Measurements from ENCODE around the gene CDK15. TPM values are rescaled to one million over a fixed set of nuclear protein-coding genes. Genes with fewer than 3 reads are reported as not detected.
A peak's percentile ranks its signal among the peaks of the same experiment; 100 is the strongest.
"Not testable (repeated sequence)": the region's sequence is repeated elsewhere in the genome, so short reads cannot be mapped to it uniquely, and the experiment has no call there.

The CDK15 gene
- total RNA-seq, 1 experiment from 2014 or later = not detected

DNA sequence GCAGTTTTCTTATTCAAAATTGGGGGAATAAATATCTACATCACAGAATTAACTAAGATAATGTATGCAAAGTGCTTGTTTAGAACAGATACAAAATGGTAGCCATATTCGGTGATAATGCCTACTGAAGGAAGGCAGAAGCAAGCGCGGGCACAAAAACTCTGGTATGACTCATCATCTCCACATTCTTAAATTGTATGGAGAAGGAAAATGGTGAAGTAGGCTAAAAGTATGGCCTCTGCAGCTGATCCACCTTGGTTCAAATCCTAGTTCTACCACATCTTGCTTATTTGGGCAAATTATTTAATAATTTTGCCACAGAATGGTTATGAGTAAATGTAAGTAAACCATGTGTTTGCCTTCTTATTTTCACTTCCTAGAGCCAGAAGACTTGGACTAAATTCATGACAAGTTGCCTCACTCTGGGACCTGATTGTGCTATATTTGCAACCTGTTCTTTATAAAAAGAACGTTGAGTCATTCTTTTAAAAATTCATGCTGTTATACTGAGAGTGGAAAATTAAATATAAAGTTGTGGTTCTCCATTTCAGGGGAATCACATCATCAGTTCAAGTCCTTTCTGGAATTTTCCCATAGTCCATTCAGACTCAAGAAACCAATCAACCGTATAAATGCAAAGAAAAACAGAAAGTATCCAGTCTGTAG is 9.0 kb upstream of the CDK15 start:
- peaks cover 28% of the 10 kb centered on the region for H3K4me1 ChIP-seq (replicated peaks; ENCODE audit: insufficient read depth)
- no peaks in the 10 kb centered on the region for H3K9me2 ChIP-seq (ENCODE audit: insufficient read depth)
- no peaks in the 10 kb centered on the region for H3K9me3 ChIP-seq (ENCODE audit: insufficient read depth, low read depth)
- TF ChIP-seq EZH2 (IDR thresholded peaks at IDR 0.05; ENCODE audit: low read depth) = no peak
- TF ChIP-seq, protein P1, sequence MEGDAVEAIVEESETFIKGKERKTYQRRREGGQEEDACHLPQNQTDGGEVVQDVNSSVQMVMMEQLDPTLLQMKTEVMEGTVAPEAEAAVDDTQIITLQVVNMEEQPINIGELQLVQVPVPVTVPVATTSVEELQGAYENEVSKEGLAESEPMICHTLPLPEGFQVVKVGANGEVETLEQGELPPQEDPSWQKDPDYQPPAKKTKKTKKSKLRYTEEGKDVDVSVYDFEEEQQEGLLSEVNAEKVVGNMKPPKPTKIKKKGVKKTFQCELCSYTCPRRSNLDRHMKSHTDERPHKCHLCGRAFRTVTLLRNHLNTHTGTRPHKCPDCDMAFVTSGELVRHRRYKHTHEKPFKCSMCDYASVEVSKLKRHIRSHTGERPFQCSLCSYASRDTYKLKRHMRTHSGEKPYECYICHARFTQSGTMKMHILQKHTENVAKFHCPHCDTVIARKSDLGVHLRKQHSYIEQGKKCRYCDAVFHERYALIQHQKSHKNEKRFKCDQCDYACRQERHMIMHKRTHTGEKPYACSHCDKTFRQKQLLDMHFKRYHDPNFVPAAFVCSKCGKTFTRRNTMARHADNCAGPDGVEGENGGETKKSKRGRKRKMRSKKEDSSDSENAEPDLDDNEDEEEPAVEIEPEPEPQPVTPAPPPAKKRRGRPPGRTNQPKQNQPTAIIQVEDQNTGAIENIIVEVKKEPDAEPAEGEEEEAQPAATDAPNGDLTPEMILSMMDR (conservative IDR thresholded peaks at IDR 0.05) = no peak
- H3K79me2 ChIP-seq (ENCODE audit: low read depth) = no peaks in the 10 kb centered on the region
- peak overlapping the region; percentile 39; the same call in 1 of the 2 replicates for H3K4me2 ChIP-seq
- no peaks in the 10 kb centered on the region for H4K20me1 ChIP-seq (ENCODE audit: insufficient read depth)
- peaks cover 23% of the 10 kb centered on the region for H3F3A ChIP-seq (ENCODE audit: insufficient read depth, low read depth)
- BruUV-seq (replicated peaks) = TSS peak; percentile 97
- H3K36me3 ChIP-seq (ENCODE audit: low read depth) = no peaks in the 10 kb centered on the region
- peak overlapping the region; percentile 31; the same call in 1 of the 2 replicates for H2AFZ ChIP-seq
- no peak overlapping the region for H3K4me3 ChIP-seq
- H3K27me3 ChIP-seq (ENCODE audit: insufficient read depth, low read depth) = no peaks in the 10 kb centered on the region
- peak overlapping the region; percentile 82 for H3K27ac ChIP-seq
- POLR2A ChIA-PET (ENCODE audit: unreplicated experiment) = interaction anchor here (0.6 kb wide), 1 partner anchor 57 kb away, joined by 3 read pairs; no protein-coding TSS in a partner anchor
- intact Hi-C loops (cut with micrococcal nuclease; ENCODE audit: unreplicated experiment) = no loop called here
- DNase-seq = peak in 1 of 2 experiments; percentile 38
- CTCF ChIA-PET = no interaction called here

- BruUV-seq (replicated peaks) = no TSS peak
- POLR2A ChIA-PET (ENCODE audit: unreplicated experiment) = interaction anchor here (0.6 to 0.9 kb wide), 4 partner anchors 18 to 68 kb away, joined by 3 to 19 read pairs (median 4); partner anchors contain the start of gene ALS2
- Histone ChIP-seq H3K9me3 (ENCODE audit: insufficient read depth, low read depth) (no peaks in the 10 kb centered on the region), H3K9me2 (ENCODE audit: insufficient read depth) (no peaks in the 10 kb centered on the region), H3K4me1 (replicated peaks; ENCODE audit: insufficient read depth) (peaks cover 28% of the 10 kb centered on the region), H3F3A (ENCODE audit: insufficient read depth, low read depth) (peaks cover 23% of the 10 kb centered on the region), H3K4me3 (peak overlapping the region; percentile 10; the same call in 1 of the 2 replicates), H4K20me1 (ENCODE audit: insufficient read depth) (no peaks in the 10 kb centered on the region), H3K27ac (peak overlapping the region; percentile 82), H3K27me3 (ENCODE audit: insufficient read depth, low read depth) (no peaks in the 10 kb centered on the region), H3K36me3 (ENCODE audit: low read depth) (no peaks in the 10 kb centered on the region), H3K79me2 (ENCODE audit: low read depth) (no peaks in the 10 kb centered on the region), H3K4me2 (peak overlapping the region; percentile 54), H2AFZ (peak overlapping the region; percentile 7; the same call in 1 of the 2 replicates)
- TF ChIP-seq, protein P1 (conservative IDR thresholded peaks at IDR 0.05) = no peak
- TF ChIP-seq EZH2 (IDR thresholded peaks at IDR 0.05; ENCODE audit: low read depth) = no peak
- DNase-seq = peak; percentile 53 to 89
- CTCF ChIA-PET = interaction anchor here (0.6 kb wide), 2 partner anchors 61 to 274 kb away, joined by 3 to 4 read pairs; partner anchors contain the start of gene KIAA2012
- intact Hi-C loops (cut with micrococcal nuclease; ENCODE audit: unreplicated experiment) = loop anchor here (1.0 to 2.0 kb wide), 2 partner anchors 56 to 236 kb away; no protein-coding TSS in a partner anchor
Measured at GRCh38 chr2:201798252-201798913, 8.0 kb upstream of the CDK15 start.

GRCh38 chr2:201798914-201799285 is 7.4 kb upstream of the CDK15 start:
- intact Hi-C loops (cut with micrococcal nuclease; ENCODE audit: unreplicated experiment) = loop anchor here (1.0 to 2.0 kb wide), 2 partner anchors 55 to 236 kb away; no protein-coding TSS in a partner anchor
- POLR2A ChIA-PET (ENCODE audit: unreplicated experiment); DNase-seq; H2AFZ ChIP-seq; H3K79me2 ChIP-seq (ENCODE audit: low read depth); H3K36me3 ChIP-seq (ENCODE audit: low read depth); H4K20me1 ChIP-seq (ENCODE audit: insufficient read depth); CTCF ChIA-PET; BruUV-seq (replicated peaks); H3K9me3 ChIP-seq (ENCODE audit: insufficient read depth, low read depth); H3K9me2 ChIP-seq (ENCODE audit: insufficient read depth); H3K27me3 ChIP-seq (ENCODE audit: insufficient read depth, low read depth): not testable (repeated sequence)
- H3K4me3 ChIP-seq = peak overlapping the region; percentile 10; the same call in 1 of the 2 replicates
- H3K27ac ChIP-seq = peak overlapping the region; percentile 82
- H3K4me1 ChIP-seq (replicated peaks; ENCODE audit: insufficient read depth) = peaks cover 28% of the 10 kb centered on the region
- TF ChIP-seq, protein P1 (conservative IDR thresholded peaks at IDR 0.05) = peak; percentile 28; the same call in 1 of the 2 replicates
- H3F3A ChIP-seq (ENCODE audit: insufficient read depth, low read depth) = peaks cover 23% of the 10 kb centered on the region
- H3K4me2 ChIP-seq = peak overlapping the region; percentile 54

All from PC-9 (cell line).